Thyroid gland (tissue), 4 donors: ENCODE results near the gene ZNF467.

Source experiments
- CTCF ChIP-seq, 6 experiments: fragments of 200-600 bp in 3 of 6; fragments of 450-650 bp in 3 of 6; sonication (generic) in 3 of 6; IDR thresholded peaks; one replicate each; pipeline ENCODE4 v1.5.1; 2016 to 2019; ENCODE audit warnings: antibody characterized with exemption in 6 of 6, mild to moderate bottlenecking in 2 of 6, inconsistent platforms in 1 of 6, moderate library complexity in 1 of 6
- POLR2A ChIP-seq, 2 donors: fragments of 450-650 bp; IDR thresholded peaks; one replicate each; pipeline ENCODE4 v1.6.1; 2017; ENCODE audit warnings: antibody characterized with exemption in 2 of 2, mild to moderate bottlenecking in 2 of 2, moderate library complexity in 1 of 2

DNA sequence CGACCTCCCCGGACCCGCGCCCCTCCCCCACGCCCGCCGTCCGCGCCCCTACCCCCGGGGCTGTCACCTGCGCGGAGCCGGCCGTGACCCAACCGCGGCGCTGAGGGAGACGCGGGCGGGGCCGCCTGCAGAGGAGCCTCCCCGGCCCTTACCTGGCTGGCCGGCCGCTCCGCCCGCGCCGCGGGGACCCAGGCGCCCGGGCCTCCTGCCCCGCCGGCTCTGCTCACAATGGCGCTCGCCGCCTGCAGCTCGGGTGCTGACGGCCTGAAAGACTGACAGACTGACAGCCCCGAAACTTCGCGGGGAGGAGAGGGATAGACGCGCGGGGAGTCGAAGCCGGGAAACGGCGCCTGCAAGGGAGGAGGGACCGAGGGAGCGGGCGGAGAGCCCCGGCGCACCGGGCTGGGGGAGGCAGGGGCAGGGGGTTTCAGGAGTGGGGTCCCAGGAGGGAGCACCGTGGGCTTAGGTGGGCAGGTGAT is 393 bp downstream of the ZNF467 start:
- TF ChIP-seq POLR2A (IDR thresholded peaks at IDR 0.05) (no peak), CTCF (IDR thresholded peaks at IDR 0.05) (no peak)
